A673 (cell line): ENCODE data around the gene SOD2.

Experiments used
- CTCF ChIP-seq: fragments of 300-800, 200-600 bp; sonication (generic); conservative IDR thresholded peaks from 2 replicates; pipeline ENCODE4 v1.5.1; 2017; ENCODE audit warnings: low read depth, mild to moderate bottlenecking, antibody characterized with exemption, low read length, moderate library complexity, mixed read lengths
- EZH2 ChIP-seq: fragments of 200-600 bp; sonication (generic); IDR thresholded peaks from 2 replicates; pipeline ENCODE4 v1.6.1; 2017; ENCODE audit warnings: borderline replicate concordance, low read depth, mild to moderate bottlenecking, mixed read lengths, antibody characterized with exemption, low read length; ENCODE audit not compliant: poor library complexity, severe bottlenecking

GRCh38 chr6:159687341-159687740, 5.7 kb downstream of the SOD2 start:
- TF ChIP-seq CTCF (no peak; the same call in 1 of the 2 replicates), EZH2 (no peak)
